ENCODE results near the gene DOCK9.

DOCK9 gene

DNA sequence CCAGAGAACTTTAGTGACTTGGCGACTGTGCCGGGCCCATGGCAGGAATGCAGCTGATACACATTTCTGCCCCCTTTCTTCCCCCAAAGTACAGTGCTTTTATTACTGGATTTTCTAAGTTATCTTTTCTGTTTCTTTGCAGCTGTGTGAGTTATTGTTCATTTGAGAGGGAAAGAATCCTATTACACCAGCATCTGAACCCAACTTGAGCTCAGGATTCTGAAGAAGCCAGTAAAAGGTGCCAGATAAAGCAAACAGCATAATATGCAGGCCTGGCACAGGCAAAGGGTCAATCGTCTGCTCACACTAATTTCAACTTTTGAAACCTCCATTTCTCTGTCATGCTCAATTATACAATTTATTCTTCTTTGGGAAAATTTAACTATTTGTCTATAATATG, 93.9 kb downstream of the DOCK9 start:
- no peak overlapping the region for H3K9ac ChIP-seq (ENCODE audit: low read length)
- H3K4me3 ChIP-seq (ENCODE audit: low read length) = no peak overlapping the region
- no peak overlapping the region for H2AFZ ChIP-seq (ENCODE audit: low read length)
- DNase-seq = no peak
- no peaks in the 10 kb centered on the region for H4K20me1 ChIP-seq (ENCODE audit: insufficient read depth, low read length)
- no peaks in the 10 kb centered on the region for H3K27me3 ChIP-seq (replicated peaks; ENCODE audit: insufficient read depth, low read length)
- TF ChIP-seq, protein P1, sequence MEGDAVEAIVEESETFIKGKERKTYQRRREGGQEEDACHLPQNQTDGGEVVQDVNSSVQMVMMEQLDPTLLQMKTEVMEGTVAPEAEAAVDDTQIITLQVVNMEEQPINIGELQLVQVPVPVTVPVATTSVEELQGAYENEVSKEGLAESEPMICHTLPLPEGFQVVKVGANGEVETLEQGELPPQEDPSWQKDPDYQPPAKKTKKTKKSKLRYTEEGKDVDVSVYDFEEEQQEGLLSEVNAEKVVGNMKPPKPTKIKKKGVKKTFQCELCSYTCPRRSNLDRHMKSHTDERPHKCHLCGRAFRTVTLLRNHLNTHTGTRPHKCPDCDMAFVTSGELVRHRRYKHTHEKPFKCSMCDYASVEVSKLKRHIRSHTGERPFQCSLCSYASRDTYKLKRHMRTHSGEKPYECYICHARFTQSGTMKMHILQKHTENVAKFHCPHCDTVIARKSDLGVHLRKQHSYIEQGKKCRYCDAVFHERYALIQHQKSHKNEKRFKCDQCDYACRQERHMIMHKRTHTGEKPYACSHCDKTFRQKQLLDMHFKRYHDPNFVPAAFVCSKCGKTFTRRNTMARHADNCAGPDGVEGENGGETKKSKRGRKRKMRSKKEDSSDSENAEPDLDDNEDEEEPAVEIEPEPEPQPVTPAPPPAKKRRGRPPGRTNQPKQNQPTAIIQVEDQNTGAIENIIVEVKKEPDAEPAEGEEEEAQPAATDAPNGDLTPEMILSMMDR (IDR thresholded peaks at IDR 0.05; ENCODE audit: low read length) = no peak
- H3K79me2 ChIP-seq (ENCODE audit: low read length) = no peaks in the 10 kb centered on the region
- 0 out of 2 replicates have a peak, but pooled peaks cover 4% of the 10 kb centered on the region for H3K36me3 ChIP-seq (replicated peaks; ENCODE audit: insufficient read depth, low read length)
- H3K4me2 ChIP-seq (ENCODE audit: low read depth, low read length) = no peak overlapping the region
- no peak overlapping the region for H3K27ac ChIP-seq (ENCODE audit: low read length)
- no peaks in the 10 kb centered on the region for H3K9me3 ChIP-seq (replicated peaks; ENCODE audit: insufficient read depth, low read length)
- no peaks in the 10 kb centered on the region for H3K4me1 ChIP-seq (ENCODE audit: low read length)
- H3F3A ChIP-seq (ENCODE audit: insufficient read depth, low read length) = no peaks in the 10 kb centered on the region
- no peaks in the 10 kb centered on the region for H3K9me2 ChIP-seq (replicated peaks; ENCODE audit: insufficient read depth, low read length)

- DNase-seq = no peak
- Histone ChIP-seq H3K36me3 (replicated peaks; ENCODE audit: insufficient read depth, low read length) (no peaks in the 10 kb centered on the region), H3K4me3 (ENCODE audit: low read length) (no peak overlapping the region), H3K27me3 (replicated peaks; ENCODE audit: insufficient read depth, low read length) (no peaks in the 10 kb centered on the region), H3K79me2 (ENCODE audit: low read length) (no peaks in the 10 kb centered on the region), H2AFZ (ENCODE audit: low read length) (no peak overlapping the region), H3K4me1 (ENCODE audit: low read length) (no peaks in the 10 kb centered on the region), H3K27ac (ENCODE audit: low read length) (no peak overlapping the region), H3K9ac (ENCODE audit: low read length) (no peak overlapping the region), H3K9me2 (replicated peaks; ENCODE audit: insufficient read depth, low read length) (no peaks in the 10 kb centered on the region), H4K20me1 (ENCODE audit: insufficient read depth, low read length) (no peaks in the 10 kb centered on the region), H3F3A (ENCODE audit: insufficient read depth, low read length) (no peaks in the 10 kb centered on the region), H3K9me3 (replicated peaks; ENCODE audit: insufficient read depth, low read length) (no peaks in the 10 kb centered on the region), H3K4me2 (ENCODE audit: low read depth, low read length) (no peak overlapping the region)
- TF ChIP-seq EZH2phosphoT487 (IDR thresholded peaks at IDR 0.05; ENCODE audit: low read length) (no peak), EZH2 (optimal IDR thresholded peaks at IDR 0.05; ENCODE audit: low read depth, low read length) (no peak)
- TF ChIP-seq, protein P1 (IDR thresholded peaks at IDR 0.05; ENCODE audit: low read length) = no peak
Observed at GRCh38 chr13:98881390-98881789, 96.5 kb downstream of the DOCK9 start.

DNA sequence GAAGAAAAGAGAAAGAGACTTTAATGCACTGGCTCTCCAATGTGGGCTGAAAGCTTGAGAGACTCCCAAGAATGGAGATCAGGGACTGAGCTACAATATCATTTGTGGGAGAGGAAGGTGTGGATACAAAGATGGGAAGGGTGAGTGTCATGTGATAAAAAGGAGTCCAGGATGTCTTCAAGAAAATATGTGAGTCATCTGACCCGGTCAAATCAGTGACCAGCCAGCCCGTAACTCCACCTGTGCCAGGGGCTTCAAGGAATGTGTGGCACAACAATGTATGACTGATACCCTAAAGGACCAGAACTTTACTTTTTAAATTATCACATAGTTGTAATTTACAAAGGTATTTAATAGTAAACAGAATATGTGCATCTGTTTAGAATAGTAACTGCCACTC, 97.2 kb downstream of the DOCK9 start:
- Histone ChIP-seq H3K9ac (ENCODE audit: low read length) (no peak overlapping the region), H3K4me3 (ENCODE audit: low read length) (no peak overlapping the region), H2AFZ (ENCODE audit: low read length) (no peak overlapping the region), H3K27ac (ENCODE audit: low read length) (no peak overlapping the region), H3K79me2 (ENCODE audit: low read length) (no peaks in the 10 kb centered on the region), H3K9me2 (replicated peaks; ENCODE audit: insufficient read depth, low read length) (no peaks in the 10 kb centered on the region), H3K36me3 (replicated peaks; ENCODE audit: insufficient read depth, low read length) (no peaks in the 10 kb centered on the region), H3K4me1 (ENCODE audit: low read length) (peaks cover 3% of the 10 kb centered on the region), H3K4me2 (ENCODE audit: low read depth, low read length) (no peak overlapping the region), H3K27me3 (replicated peaks; ENCODE audit: insufficient read depth, low read length) (no peaks in the 10 kb centered on the region), H4K20me1 (ENCODE audit: insufficient read depth, low read length) (no peaks in the 10 kb centered on the region), H3K9me3 (replicated peaks; ENCODE audit: insufficient read depth, low read length) (no peaks in the 10 kb centered on the region), H3F3A (ENCODE audit: insufficient read depth, low read length) (no peaks in the 10 kb centered on the region)
- no peak for DNase-seq
- no peak for TF ChIP-seq EZH2phosphoT487 (IDR thresholded peaks at IDR 0.05; ENCODE audit: low read length)
- TF ChIP-seq EZH2 (optimal IDR thresholded peaks at IDR 0.05; ENCODE audit: low read depth, low read length) = no peak

DNA sequence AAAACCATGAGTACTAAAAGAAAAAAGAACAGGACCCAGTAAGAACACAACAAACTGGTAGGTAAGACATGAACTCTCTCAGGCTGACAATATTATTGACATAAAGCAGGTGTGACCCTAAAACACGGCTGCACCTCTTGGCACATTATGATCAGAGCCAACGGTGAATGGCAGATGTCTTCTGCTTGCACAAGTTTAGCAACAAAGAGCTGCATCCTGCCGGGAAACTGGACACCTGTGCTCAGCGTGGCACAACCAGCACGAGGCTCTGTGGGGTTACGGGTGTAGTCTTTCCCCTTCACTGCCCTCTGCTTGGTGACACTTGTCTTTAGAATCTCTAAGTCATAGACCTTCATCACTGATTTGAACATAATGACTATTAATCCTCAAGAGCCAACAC, 97.9 kb downstream of the DOCK9 start:
- TF ChIP-seq EZH2phosphoT487 (IDR thresholded peaks at IDR 0.05; ENCODE audit: low read length) (no peak), EZH2 (optimal IDR thresholded peaks at IDR 0.05; ENCODE audit: low read depth, low read length) (no peak)
- TF ChIP-seq, protein P1 (IDR thresholded peaks at IDR 0.05; ENCODE audit: low read length) = no peak
- H2AFZ ChIP-seq (ENCODE audit: low read length) = no peak overlapping the region
- H3K4me1 ChIP-seq (ENCODE audit: low read length) = peaks cover 9% of the 10 kb centered on the region
- H3K9ac ChIP-seq (ENCODE audit: low read length) = no peak overlapping the region
- H3K9me3 ChIP-seq (replicated peaks; ENCODE audit: insufficient read depth, low read length) = no peaks in the 10 kb centered on the region
- no peak overlapping the region for H3K4me2 ChIP-seq (ENCODE audit: low read depth, low read length)
- no peaks in the 10 kb centered on the region for H3K9me2 ChIP-seq (replicated peaks; ENCODE audit: insufficient read depth, low read length)
- no peaks in the 10 kb centered on the region for H4K20me1 ChIP-seq (ENCODE audit: insufficient read depth, low read length)
- no peak overlapping the region for H3K4me3 ChIP-seq (ENCODE audit: low read length)
- no peaks in the 10 kb centered on the region for H3F3A ChIP-seq (ENCODE audit: insufficient read depth, low read length)
- H3K79me2 ChIP-seq (ENCODE audit: low read length) = no peaks in the 10 kb centered on the region
- no peak for DNase-seq
- no peaks in the 10 kb centered on the region for H3K36me3 ChIP-seq (replicated peaks; ENCODE audit: insufficient read depth, low read length)
- no peak overlapping the region for H3K27ac ChIP-seq (ENCODE audit: low read length)
- H3K27me3 ChIP-seq (replicated peaks; ENCODE audit: insufficient read depth, low read length) = no peaks in the 10 kb centered on the region
